ENCODE results near the gene PFKFB3. TPM values are rescaled to one million over a fixed set of nuclear protein-coding genes. Genes with fewer than 3 reads are reported as not detected.

PFKFB3 gene
- total RNA-seq, 4 donors from 2014 or later: 29.6 to 78.3 (median 38.4) TPM

GRCh38 chr10:6249698-6250097 lies 47.0 kb downstream of the PFKFB3 start:
- WGBS, 2 donors (ENCODE audit: low coverage in 1 of 2): 92 to 100% methylated on average over 1 of the region's 1 CpG
- Histone ChIP-seq H3K27ac (no peak overlapping the region), H3K9me3 (no peaks in the 10 kb centered on the region), H3K4me1 (peaks cover 0 to 13% (median 0%) of the 10 kb centered on the region in 3 donors), H3K27me3 (no peaks in the 10 kb centered on the region), H3K36me3 (no peaks in the 10 kb centered on the region), H3K4me3 (no peak overlapping the region)
- ATAC-seq: no peak
- TF ChIP-seq POLR2A (IDR thresholded peaks at IDR 0.05) (no peak), CTCF (IDR thresholded peaks at IDR 0.05) (no peak), POLR2AphosphoS5 (IDR thresholded peaks at IDR 0.05) (no peak), EP300 (IDR thresholded peaks at IDR 0.05) (no peak)

GRCh38 chr10:6250745-6251144 lies 48.0 kb downstream of the PFKFB3 start:
- Histone ChIP-seq H3K27me3 (no peaks in the 10 kb centered on the region), H3K4me3 (no peak overlapping the region), H3K4me1 (peaks cover 0 to 13% (median 0%) of the 10 kb centered on the region in 3 donors), H3K9me3 (no peaks in the 10 kb centered on the region), H3K27ac (no peak overlapping the region), H3K36me3 (peaks cover 0 to 4% of the 10 kb centered on the region in 2 donors)
- 82% methylated on average over 6 of the region's 6 CpGs; no CpG with 5 or more reads in 1 of the 2 donors for WGBS, 2 donors (ENCODE audit: low coverage in 1 of 2)
- TF ChIP-seq POLR2A (IDR thresholded peaks at IDR 0.05) (no peak), CTCF (IDR thresholded peaks at IDR 0.05) (no peak), POLR2AphosphoS5 (IDR thresholded peaks at IDR 0.05) (no peak), EP300 (IDR thresholded peaks at IDR 0.05) (no peak)
- no peak for ATAC-seq

GRCh38 chr10:6254201-6254600 lies 51.5 kb downstream of the PFKFB3 start:
- Histone ChIP-seq H3K9me3 (no peaks in the 10 kb centered on the region), H3K4me1 (no peaks in the 10 kb centered on the region), H3K4me3 (no peak overlapping the region), H3K36me3 (peaks cover 0 to 10% of the 10 kb centered on the region in 2 donors), H3K27ac (no peak overlapping the region), H3K27me3 (no peaks in the 10 kb centered on the region)
- 88 to 100% methylated on average over 3 to 6 of the region's 8 CpGs for WGBS, 2 donors (ENCODE audit: low coverage in 1 of 2)
- no peak for ATAC-seq
- TF ChIP-seq POLR2AphosphoS5 (IDR thresholded peaks at IDR 0.05): no peak
- TF ChIP-seq EP300 (IDR thresholded peaks at IDR 0.05): no peak
- TF ChIP-seq CTCF (IDR thresholded peaks at IDR 0.05): no peak
- TF ChIP-seq POLR2A (IDR thresholded peaks at IDR 0.05): no peak

GRCh38 chr10:6255548-6256061 lies 52.9 kb downstream of the PFKFB3 start:
- H3K27ac ChIP-seq: no peak overlapping the region
- no peaks in the 10 kb centered on the region for H3K9me3 ChIP-seq
- TF ChIP-seq CTCF (IDR thresholded peaks at IDR 0.05) (no peak), EP300 (IDR thresholded peaks at IDR 0.05) (no peak), POLR2AphosphoS5 (IDR thresholded peaks at IDR 0.05) (no peak), POLR2A (IDR thresholded peaks at IDR 0.05) (no peak)
- no peak overlapping the region for H3K4me3 ChIP-seq
- H3K36me3 ChIP-seq: peaks cover 0 to 10% of the 10 kb centered on the region in 2 donors
- WGBS, 2 donors (ENCODE audit: low coverage in 1 of 2): 48 to 84% methylated on average over 4 to 6 of the region's 19 CpGs
- ATAC-seq: no peak
- H3K4me1 ChIP-seq: no peaks in the 10 kb centered on the region
- no peaks in the 10 kb centered on the region for H3K27me3 ChIP-seq

- Histone ChIP-seq H3K4me1 (no peaks in the 10 kb centered on the region), H3K36me3 (peaks cover 0 to 10% of the 10 kb centered on the region in 2 donors), H3K27ac (no peak overlapping the region), H3K4me3 (no peak overlapping the region), H3K27me3 (no peaks in the 10 kb centered on the region), H3K9me3 (no peaks in the 10 kb centered on the region)
- WGBS, 2 donors (ENCODE audit: low coverage in 1 of 2): 89 to 92% methylated on average over 5 to 7 of the region's 8 CpGs
- no peak for ATAC-seq
- TF ChIP-seq EP300 (IDR thresholded peaks at IDR 0.05) (no peak), POLR2A (IDR thresholded peaks at IDR 0.05) (no peak), POLR2AphosphoS5 (IDR thresholded peaks at IDR 0.05) (no peak), CTCF (IDR thresholded peaks at IDR 0.05) (no peak)
Measured at GRCh38 chr10:6256439-6256838, 53.7 kb downstream of the PFKFB3 start.

Data from gastroesophageal sphincter (tissue), 4 donors.